Glomerular visceral epithelial cell (primary cell): ENCODE results near the gene CYP3A4.
"Not testable (repeated sequence)": the region's sequence is repeated elsewhere in the genome, so short reads cannot be mapped to it uniquely, and the experiment has no call there.

Source experiments
- DNase-seq: peaks from one replicate; pipeline ENCODE4 v3.0.0-alpha.2; 2016; ENCODE audit errors: extremely low spot score

Gene CYP3A4

GRCh38 chr7:99784007-99784406 is at the start of gene CYP3A4:
Gene CYP3A4 (minus strand): TSS chr7:99784184. CDS start chr7:99784081, 103 bp downstream.
- DNase-seq = no peak

- DNase-seq = no peak
Measured at GRCh38 chr7:99833289-99833877, 49.4 kb upstream of the CYP3A4 start.

- DNase-seq = no peak
Measured at GRCh38 chr7:99831595-99831994, 47.6 kb upstream of the CYP3A4 start.

GRCh38 chr7:99829524-99830160 is 45.7 kb upstream of the CYP3A4 start:
- DNase-seq = peak; percentile 31

DNA sequence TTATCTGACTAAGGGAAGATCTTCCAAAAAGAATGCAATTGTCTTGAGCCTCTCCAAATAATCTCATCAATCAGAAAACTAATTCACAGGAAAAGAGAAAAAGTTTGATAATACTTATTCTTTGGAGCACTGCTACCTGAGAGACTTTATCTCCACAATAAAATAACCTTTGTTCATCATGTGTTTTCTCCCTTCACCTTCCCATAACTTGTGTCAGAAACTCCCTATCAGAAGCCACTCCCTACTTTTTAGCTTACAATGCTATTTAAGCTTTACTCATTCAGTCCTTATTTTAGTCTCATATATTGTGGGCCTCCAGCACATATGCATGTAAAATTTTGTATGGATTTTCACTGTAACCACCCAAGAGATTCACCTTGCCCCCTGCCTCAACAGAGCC is 44.8 kb upstream of the CYP3A4 start:
- DNase-seq = no peak

- DNase-seq = no peak
Measured at GRCh38 chr7:99827040-99827778, 43.2 kb upstream of the CYP3A4 start.

GRCh38 chr7:99825873-99826272 is 41.9 kb upstream of the CYP3A4 start:
- DNase-seq = no peak

- no peak for DNase-seq
Measured at GRCh38 chr7:99825452-99825851, 41.5 kb upstream of the CYP3A4 start.

- DNase-seq = no peak
Measured at GRCh38 chr7:99824091-99824490, 40.1 kb upstream of the CYP3A4 start.

DNA sequence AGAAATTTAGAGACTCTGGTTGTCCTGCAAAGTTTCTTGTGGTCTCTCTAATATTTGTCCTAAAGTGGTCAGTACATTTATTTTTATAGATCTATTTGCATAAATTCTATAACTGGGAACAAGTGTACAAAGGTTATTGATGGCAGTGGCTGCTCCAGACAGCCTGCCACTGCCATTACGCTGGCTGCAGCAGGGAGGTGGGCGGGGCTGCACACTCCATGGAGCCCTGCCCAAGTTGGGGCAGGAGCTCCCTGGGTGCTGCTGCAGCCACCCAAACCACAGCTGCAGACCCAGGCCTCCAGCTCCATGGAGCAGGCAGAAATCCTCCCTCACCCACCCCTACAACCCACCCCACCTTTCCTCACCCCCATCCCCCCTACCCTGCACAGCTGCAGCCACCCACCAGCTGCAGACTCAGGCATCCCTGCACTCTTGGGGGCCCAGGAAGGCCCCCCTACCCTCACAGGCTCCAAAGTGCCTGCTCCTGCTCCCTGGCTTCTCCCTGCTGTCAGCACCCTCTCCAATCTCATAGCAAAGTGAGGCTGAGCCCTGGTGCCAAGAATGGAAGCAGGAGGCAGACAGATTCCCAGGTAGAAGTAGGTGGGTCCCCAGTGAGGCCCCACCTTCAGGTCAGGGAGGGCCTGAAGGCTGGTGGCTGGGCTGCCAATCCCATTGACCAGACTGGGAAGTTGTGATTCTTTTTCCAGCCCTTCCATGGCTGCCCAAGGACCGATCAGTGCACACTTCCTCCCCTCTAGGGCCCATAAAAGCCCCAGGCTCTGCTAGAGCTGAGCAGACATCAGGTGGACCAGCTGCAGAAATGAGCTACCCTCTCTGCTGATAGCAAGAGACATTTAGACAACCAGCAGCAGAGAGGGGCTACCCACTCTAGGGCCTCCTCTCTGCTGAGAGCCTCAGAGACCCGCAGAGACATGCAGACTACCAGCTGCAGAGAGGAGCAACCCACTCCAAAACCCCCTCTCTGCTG is 39.0 kb upstream of the CYP3A4 start:
- DNase-seq = no peak

DNA sequence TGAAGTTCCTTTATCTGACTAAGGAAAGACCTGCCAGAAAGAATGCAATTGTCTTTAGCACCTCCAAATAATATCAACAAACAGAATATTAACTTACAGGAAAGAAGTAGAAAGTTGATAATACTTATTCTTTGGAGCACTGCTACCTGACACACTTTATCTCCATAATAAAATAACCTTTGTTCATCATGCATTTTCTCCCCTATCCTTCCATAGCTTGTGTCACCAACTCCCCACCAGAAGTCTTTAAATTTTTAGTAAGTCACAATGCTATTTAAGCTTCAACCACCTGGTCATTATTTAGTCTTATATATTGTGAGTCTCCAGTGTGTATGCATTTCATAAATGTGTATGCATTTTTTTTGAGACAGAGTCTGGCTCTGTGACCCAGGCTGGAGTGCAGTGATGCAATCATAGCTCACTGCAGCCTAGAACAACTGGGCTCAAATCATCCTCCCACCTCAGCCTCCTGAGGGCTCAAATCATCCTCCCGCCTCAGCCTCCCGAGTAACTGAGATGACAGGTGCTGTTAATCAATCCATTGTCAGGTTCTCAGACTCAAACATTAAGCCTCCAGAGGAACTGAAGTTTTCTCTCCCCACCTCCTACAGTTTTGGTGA is 36.5 kb upstream of the CYP3A4 start:
- DNase-seq = no peak

DNA sequence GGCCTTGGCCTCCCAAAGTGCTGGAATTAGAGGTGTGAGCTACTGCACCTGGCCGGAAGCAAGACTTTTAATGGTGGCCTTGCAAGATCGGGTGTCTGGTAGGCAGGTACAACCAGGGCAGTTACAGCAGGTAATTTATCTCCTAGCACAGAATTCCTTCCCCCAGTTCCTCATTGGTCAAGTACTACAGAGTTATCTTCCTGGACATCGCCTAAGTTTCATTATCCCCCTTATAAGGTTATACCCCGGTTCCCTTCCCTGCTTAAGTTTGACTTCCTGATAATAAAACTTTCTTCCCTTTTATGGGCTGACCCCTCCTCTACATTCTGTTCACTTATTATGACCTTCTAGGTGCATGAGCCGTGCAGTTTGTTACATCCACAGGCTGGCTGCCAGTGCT is 24.8 kb upstream of the CYP3A4 start:
- DNase-seq = no peak

- no peak for DNase-seq
Measured at GRCh38 chr7:99806839-99807478, 23.0 kb upstream of the CYP3A4 start.

GRCh38 chr7:99805641-99806040 is 21.7 kb upstream of the CYP3A4 start:
- no peak for DNase-seq

DNA sequence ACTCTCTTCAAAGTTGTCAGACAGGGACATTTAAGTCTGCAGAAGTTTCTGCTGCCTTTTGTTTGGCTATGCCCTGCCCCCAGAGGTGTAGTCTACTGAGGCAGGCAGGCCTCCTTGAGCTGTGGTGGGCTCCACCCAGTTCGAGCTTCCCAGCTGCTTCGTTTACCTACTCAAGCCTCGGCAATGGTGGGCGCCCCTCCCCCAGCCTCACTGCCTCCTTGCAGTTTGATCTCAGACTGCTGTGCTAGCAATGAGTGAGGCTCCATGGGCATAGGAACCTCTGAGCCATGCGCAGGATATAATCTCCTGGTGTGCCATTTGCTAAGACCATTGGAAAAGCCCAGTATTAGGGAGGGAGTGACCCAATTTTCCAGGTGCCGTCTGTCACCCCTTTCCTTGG is 19.1 kb upstream of the CYP3A4 start:
- DNase-seq = not testable (repeated sequence)

- DNase-seq = not testable (repeated sequence)
Measured at GRCh38 chr7:99801407-99801806, 17.4 kb upstream of the CYP3A4 start.

GRCh38 chr7:99798972-99799371 is 15.0 kb upstream of the CYP3A4 start:
- no peak for DNase-seq

DNA sequence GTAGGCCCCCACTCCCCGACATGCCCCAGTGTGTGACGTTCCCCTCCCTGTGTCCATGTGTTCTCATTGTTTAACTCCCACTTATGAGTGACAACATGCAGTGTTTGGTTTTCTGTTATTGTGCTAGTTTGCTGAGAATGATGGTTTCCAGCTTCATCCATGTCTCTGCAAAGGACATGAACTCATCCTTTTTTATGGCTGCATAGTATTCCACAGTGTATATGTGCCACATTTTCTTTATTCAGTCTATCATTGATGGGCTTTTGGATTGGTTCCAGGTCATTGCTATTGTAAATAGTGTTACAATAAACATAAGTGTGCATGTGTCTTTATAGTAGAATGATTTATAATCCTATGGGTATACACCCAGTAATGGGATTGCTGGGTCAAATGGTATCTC is 11.9 kb upstream of the CYP3A4 start:
- DNase-seq = not testable (repeated sequence)

DNA sequence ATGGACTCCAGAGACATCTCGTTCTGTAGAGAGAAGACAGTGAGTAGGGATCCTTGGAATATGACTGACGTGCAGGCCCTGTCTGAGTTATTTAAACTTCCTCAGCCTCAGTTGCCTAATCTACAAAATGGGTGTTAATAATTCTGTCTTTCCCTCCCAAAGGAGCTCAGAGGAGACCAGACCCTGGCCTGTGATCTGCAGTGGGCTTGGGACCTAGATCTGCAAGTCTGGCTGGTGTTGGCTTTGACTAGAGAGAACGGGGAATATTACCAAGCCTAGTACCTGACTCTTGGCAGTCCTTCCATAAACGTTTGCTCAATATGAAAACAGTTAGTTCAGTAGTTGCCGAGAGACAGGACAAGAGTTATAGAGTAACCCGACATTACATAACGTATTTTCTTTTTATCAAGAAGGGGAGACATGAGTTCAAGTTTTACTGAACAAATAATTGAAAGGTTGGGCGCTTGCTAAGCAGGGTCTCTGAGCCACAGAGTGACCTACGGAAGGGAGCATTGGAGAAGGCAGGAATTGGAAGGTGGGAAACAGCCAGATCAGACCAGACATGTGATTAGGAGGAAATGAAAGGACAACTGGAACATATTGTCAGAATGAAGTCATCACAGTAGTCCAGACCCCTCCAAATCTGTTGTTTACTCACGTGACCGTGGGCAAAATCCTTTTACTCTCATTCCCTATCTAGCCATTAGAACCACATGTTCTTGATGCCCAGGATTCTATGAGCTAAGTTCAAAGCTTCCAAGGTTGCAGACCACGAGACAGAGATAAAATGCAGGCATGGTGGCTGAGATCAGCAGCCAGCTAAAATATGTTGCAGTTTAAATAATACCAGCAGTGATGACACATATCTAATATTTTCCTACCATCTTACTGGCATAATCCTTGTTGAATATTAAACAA is 10.9 kb upstream of the CYP3A4 start:
- DNase-seq = peak; percentile 71

- no peak for DNase-seq
Measured at GRCh38 chr7:99793443-99793842, 9.5 kb upstream of the CYP3A4 start.
